ENCODE measurements around the gene WRNIP1. TPM values are rescaled to one million over a fixed set of nuclear protein-coding genes. Genes with fewer than 3 reads are reported as not detected.

Gene WRNIP1
- total and polyA plus RNA-seq, 2 donors (not counting 1 experiment from before 2014, with no cell fraction given) = 29.7 to 40.8 TPM

GRCh38 chr6:2730353-2731107 lies 34.7 kb upstream of the WRNIP1 start:
- H3K27ac ChIP-seq (ENCODE audit: insufficient read depth, low read length) = no peak overlapping the region
- no peak for DNase-seq (ENCODE audit: low read depth in 2 of 2)
- no peaks in the 10 kb centered on the region for H3K9me3 ChIP-seq (ENCODE audit: control insufficient read depth, insufficient read depth, low read depth, low read length)
- TF ChIP-seq CTCF (conservative IDR thresholded peaks at IDR 0.05 in 1 of 2, IDR thresholded peaks at IDR 0.05 in 1 of 2; ENCODE audit: low read depth in 1 of 2, low read length in 2 of 2) = no peak
- H4K20me1 ChIP-seq (ENCODE audit: control insufficient read depth, extremely low read depth, insufficient read depth, low read length) = no peaks in the 10 kb centered on the region
- no peaks in the 10 kb centered on the region for H3K79me2 ChIP-seq (ENCODE audit: control insufficient read depth, insufficient read depth, low read length)
- no peaks in the 10 kb centered on the region for H3K4me1 ChIP-seq (ENCODE audit: control insufficient read depth, extremely low read depth, insufficient read depth, low read length)
- no peak overlapping the region for H2AFZ ChIP-seq (ENCODE audit: low read length)
- H3K27me3 ChIP-seq (ENCODE audit: control insufficient read depth, insufficient read depth, low read length) = no peaks in the 10 kb centered on the region
- H3K4me2 ChIP-seq (ENCODE audit: extremely low read depth, insufficient read depth, low read length) = no peak overlapping the region
- H3K9ac ChIP-seq (ENCODE audit: insufficient read depth, low read length) = no peak overlapping the region
- H3K4me3 ChIP-seq (replicated peaks in 1 of 4; ENCODE audit: control extremely low read depth in 1 of 4, insufficient read depth in 1 of 4, low read depth in 3 of 4, low read length in 4 of 4) = no peak overlapping the region
- no peaks in the 10 kb centered on the region for H3K36me3 ChIP-seq (ENCODE audit: control insufficient read depth, insufficient read depth, low read length)

GRCh38 chr6:2731281-2731909 lies 33.8 kb upstream of the WRNIP1 start:
- no peaks in the 10 kb centered on the region for H3K36me3 ChIP-seq (ENCODE audit: control insufficient read depth, insufficient read depth, low read length)
- H3K79me2 ChIP-seq (ENCODE audit: control insufficient read depth, insufficient read depth, low read length) = no peaks in the 10 kb centered on the region
- no peak overlapping the region for H2AFZ ChIP-seq (ENCODE audit: low read length)
- no peak for TF ChIP-seq CTCF (conservative IDR thresholded peaks at IDR 0.05 in 1 of 2, IDR thresholded peaks at IDR 0.05 in 1 of 2; ENCODE audit: low read depth in 1 of 2, low read length in 2 of 2)
- TF ChIP-seq EZH2 (IDR thresholded peaks at IDR 0.05; ENCODE audit: low read length, missing control alignments) = no peak
- no peak overlapping the region for H3K27ac ChIP-seq (ENCODE audit: insufficient read depth, low read length)
- H4K20me1 ChIP-seq (ENCODE audit: control insufficient read depth, extremely low read depth, insufficient read depth, low read length) = no peaks in the 10 kb centered on the region
- H3K27me3 ChIP-seq (ENCODE audit: control insufficient read depth, insufficient read depth, low read length) = no peaks in the 10 kb centered on the region
- DNase-seq (ENCODE audit: low read depth in 2 of 2) = peak in 1 of 2 donors; percentile 64
- no peak overlapping the region for H3K9ac ChIP-seq (ENCODE audit: insufficient read depth, low read length)
- no peak overlapping the region for H3K4me3 ChIP-seq (replicated peaks in 1 of 4; ENCODE audit: control extremely low read depth in 1 of 4, insufficient read depth in 1 of 4, low read depth in 3 of 4, low read length in 4 of 4)
- H3K4me1 ChIP-seq (ENCODE audit: control insufficient read depth, extremely low read depth, insufficient read depth, low read length) = no peaks in the 10 kb centered on the region
- no peak overlapping the region for H3K4me2 ChIP-seq (ENCODE audit: extremely low read depth, insufficient read depth, low read length)
- no peaks in the 10 kb centered on the region for H3K9me3 ChIP-seq (ENCODE audit: control insufficient read depth, insufficient read depth, low read depth, low read length)

- no peak overlapping the region for H2AFZ ChIP-seq (ENCODE audit: low read length)
- no peak overlapping the region for H3K4me2 ChIP-seq (ENCODE audit: extremely low read depth, insufficient read depth, low read length)
- H4K20me1 ChIP-seq (ENCODE audit: control insufficient read depth, extremely low read depth, insufficient read depth, low read length) = no peaks in the 10 kb centered on the region
- no peak overlapping the region for H3K9ac ChIP-seq (ENCODE audit: insufficient read depth, low read length)
- H3K27ac ChIP-seq (ENCODE audit: insufficient read depth, low read length) = no peak overlapping the region
- no peak for DNase-seq (ENCODE audit: low read depth in 2 of 2)
- no peaks in the 10 kb centered on the region for H3K27me3 ChIP-seq (ENCODE audit: control insufficient read depth, insufficient read depth, low read length)
- no peak overlapping the region for H3K4me3 ChIP-seq (replicated peaks in 1 of 4; ENCODE audit: control extremely low read depth in 1 of 4, insufficient read depth in 1 of 4, low read depth in 3 of 4, low read length in 4 of 4)
- H3K79me2 ChIP-seq (ENCODE audit: control insufficient read depth, insufficient read depth, low read length) = no peaks in the 10 kb centered on the region
- H3K36me3 ChIP-seq (ENCODE audit: control insufficient read depth, insufficient read depth, low read length) = no peaks in the 10 kb centered on the region
- no peaks in the 10 kb centered on the region for H3K4me1 ChIP-seq (ENCODE audit: control insufficient read depth, extremely low read depth, insufficient read depth, low read length)
- TF ChIP-seq CTCF (conservative IDR thresholded peaks at IDR 0.05 in 1 of 2, IDR thresholded peaks at IDR 0.05 in 1 of 2; ENCODE audit: low read depth in 1 of 2, low read length in 2 of 2) (no peak), EZH2 (IDR thresholded peaks at IDR 0.05; ENCODE audit: low read length, missing control alignments) (no peak)
- H3K9me3 ChIP-seq (ENCODE audit: control insufficient read depth, insufficient read depth, low read depth, low read length) = no peaks in the 10 kb centered on the region
Measured at GRCh38 chr6:2732503-2733089, 32.6 kb upstream of the WRNIP1 start.

All from fibroblast of lung (primary cell).